GM21717 (cell line): ENCODE results near the gene BCL2L1.
"Not testable (repeated sequence)": the region's sequence is repeated elsewhere in the genome, so short reads cannot be mapped to it uniquely, and the experiment has no call there.

Experiments
- ATAC-seq: cut with Tn5 transposase; IDR thresholded peaks from one replicate; pipeline ENCODE4 v1.9.1; 2021; ENCODE audit warnings: mild to moderate bottlenecking, moderate library complexity; ENCODE audit not compliant: unreplicated experiment

Gene BCL2L1

DNA sequence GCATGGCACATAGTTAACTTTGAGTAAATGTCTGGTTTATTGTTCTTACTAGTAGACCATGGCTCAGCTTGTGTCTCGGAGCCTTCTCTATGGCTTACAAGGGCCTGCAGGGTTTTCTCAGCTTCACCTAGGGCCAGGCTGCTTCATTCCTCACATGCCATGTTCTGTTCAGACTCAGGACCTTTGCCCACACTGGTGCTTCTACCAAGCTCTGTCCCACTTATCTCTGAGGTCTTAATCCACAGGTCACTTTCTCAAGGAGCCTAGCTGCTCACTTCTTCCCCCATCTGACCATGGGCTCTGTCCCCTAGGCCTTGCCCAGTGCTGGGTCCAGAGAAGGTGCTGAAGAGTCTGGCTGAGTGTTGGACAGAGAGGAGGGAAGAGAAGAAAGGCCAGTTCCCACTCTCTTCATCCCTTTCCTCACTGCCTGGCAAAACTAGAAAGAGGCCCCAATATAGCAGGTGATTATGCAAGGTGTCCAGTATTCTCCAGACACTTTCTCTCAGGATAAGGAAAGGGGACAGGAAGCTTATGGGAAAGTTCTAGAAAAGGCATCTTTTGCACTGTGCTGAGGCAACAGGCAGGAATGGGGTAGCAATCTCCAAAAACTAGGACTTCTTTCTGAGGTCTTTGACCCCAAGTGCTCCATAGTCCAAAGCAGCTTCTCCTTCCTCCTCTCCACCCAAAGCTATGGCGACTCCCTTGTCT lies 45.0 kb downstream of the BCL2L1 start:
- ATAC-seq: no peak

DNA sequence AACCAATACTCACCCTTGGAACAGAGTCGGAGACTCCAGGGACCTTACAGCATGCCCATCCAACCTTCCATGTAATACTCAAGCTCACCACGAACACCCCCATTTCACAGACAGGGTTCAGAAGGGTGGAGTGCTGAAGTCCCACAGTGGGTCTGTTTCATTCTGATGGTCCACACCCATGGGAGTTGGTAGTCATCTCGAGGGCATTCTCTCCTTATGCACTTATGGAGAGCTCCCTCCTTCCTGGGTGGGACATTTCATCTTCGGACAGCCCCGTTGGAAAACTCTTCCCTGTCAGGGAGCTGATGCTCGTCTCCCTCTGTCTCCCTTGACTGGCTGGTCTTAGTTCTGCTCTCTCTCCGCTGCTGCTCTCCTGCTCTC lies 46.1 kb downstream of the BCL2L1 start:
- ATAC-seq: no peak

DNA sequence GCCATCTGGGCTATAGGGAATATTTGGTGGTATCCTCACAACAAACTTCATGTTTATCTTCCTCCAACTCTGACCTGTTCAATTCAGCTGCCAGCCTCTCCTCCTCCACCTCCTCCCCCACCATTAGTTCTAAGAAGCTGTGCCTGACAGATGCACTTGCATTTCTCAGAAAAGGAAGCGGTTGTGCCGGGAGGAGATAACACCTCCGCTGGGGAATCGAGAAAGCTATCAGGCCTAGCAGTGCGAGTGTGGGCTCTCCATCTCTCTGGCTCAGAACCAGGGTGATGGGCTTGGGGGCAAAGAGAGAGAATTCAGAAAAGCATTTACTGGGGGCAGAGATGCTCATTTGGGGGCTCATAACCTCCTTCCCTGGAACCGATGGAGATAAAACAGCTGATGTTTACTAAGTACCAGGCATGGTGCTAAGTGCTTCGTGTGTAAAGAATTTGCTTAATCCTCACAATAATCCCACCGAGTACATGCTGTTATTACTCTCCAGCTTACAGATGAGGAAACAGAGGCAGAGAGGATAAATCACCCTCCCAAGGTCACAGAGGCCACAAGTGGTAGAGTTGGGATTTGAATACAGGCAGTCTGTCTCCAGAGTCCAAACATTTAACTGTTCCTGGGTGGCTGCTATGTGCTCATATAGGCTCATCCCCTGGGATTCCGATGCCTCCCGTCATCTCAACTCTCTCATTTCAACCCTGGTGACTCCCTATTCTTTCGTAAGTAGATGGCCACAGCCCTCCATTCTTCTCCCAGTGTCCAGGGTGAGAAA lies 46.6 kb downstream of the BCL2L1 start:
- no peak for ATAC-seq

DNA sequence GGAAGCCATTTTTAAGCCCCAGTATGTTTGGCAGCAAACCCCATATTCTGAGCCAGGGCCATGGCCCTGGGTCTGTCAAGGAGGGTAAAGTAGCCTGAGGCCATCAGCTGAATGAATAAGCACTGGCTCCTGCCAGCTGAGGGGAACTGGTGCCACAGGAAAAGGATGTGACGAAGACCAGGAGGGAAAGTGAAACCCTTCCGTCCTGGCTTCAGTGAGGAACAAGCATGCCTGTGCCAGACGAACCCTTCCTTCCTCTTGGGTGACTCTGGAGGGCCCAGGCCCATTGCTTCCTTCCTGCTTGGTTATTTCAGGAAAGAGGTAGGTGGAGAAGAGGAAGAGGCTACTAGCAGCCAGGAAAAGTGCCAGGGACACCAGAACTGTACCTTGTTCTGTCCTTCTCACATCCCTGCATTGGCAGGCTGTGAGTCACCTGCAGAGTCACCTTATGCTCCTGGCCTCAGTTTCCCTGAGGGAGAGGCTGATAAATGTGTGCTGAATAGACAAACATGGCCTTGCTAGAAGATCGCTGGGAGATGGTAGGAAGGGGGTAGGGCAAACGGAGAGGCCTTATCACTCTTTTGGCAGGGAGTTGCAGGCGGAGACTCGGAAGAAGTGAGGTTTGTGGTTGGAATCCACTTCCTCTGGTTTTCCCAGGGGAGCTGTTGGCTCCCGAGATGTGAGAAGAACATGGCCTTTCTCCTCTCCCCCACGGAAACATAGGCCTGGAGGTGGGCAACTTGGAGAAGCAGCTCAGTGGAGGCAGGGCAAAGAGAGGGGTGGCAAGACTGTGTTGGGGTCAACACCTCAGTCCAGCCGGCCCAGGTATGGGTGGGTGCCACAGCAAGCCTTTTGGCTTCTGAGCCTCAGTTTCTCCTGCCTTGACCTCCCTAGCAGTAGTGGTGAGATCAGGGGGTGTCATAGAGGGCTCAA lies 47.5 kb downstream of the BCL2L1 start:
- peak; percentile 58 for ATAC-seq

DNA sequence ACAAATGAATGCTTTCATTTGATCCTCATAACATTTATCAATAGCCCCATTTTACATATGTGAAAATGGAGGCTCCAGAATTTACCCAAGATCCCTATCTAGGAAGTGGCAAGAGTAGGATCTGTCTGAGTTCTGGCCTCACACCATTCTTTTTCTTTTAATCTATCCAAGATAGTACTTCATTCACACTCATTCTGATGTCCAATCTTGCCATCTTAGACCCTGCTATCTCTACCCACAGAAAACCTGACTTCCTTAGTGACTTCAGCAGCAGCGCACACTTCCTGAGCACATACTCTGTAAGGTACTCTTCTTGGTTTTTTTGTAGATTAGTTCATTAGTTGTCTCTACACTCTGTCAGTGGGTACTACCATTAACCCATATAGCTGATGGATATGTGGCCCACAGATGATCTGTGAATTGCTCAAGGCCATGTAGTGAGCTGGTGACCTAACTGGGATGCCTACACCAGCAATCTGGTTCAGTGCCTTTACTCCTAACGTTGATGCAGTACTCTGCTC lies 48.7 kb downstream of the BCL2L1 start:
- ATAC-seq: no peak

DNA sequence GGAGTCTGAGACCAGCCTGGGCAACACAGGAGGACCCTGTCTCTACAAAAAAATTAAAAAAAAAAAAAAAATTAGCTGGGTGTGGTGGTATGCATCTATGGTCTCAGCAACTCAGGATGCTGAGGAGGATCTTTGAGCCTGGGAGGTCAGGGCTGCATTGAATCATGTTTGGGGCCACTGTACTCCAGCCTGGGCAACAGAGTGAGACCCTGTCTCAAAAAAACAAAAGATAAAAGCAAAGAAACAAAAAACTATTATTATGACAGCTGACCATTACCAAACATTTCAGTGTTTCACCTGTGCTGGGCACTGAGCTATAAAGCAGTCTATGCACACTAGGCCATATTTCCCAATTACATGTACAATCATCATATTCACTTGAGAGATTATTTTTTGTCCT lies 49.2 kb downstream of the BCL2L1 start:
- no peak for ATAC-seq

DNA sequence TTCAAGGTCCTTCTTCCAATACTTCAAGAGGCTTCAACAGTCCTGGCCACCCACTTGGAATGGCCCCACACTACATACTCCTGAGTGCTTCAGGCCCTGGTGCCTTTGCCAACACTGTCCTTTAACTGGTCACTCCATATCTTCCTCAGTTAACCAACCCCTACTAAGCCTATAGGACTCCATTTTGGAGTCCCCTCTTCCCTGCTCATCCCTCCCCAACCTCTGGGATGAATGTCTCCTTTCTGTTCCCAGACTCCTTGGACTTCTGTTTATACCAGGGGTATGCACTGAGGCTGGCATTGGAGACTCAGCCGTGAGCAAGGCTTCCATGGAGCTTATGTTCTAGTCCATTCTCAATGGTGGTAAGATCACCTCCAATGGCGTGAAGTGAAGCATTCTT lies 51.3 kb downstream of the BCL2L1 start:
- no peak for ATAC-seq

DNA sequence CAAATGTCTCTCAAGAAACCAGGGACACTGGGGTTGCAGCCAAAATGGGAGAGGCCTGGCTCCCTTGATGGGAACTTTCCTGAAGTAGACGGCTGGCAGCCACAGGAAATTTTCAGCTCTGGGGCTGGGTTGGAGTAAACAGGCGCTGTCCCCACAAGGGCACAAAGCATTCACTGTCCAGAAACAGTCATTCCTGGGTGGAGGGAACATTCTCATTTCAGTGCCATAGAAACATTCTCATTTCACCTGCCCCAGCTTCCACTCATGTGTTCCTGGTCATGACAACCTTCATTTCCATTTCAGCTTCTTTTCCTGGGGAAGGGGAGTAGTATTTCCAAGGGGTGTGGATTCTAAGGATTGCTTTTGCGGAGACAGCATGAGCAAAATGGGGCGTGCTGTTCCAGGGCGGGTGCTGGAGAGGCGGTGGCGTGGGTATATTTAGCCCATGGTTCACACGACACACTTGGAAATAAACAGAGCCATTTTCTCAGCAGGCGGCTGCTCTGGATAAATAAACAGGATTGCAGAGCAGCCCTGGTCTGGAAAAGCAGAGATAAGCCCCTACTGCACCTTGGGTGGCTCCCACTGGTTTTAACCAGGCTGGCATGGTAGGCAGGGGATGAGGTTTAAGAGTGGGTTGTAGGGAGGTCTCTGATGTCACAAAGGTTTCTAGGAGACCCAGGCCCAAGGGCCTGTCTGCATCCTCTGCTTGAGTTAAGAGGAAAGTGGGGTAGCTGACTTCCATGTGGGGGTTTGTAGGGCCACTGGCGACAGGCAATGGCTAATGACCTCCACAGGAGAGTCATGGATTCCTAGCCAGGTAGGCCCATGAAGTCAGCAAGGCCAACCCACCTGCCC lies 52.1 kb downstream of the BCL2L1 start:
- ATAC-seq: no peak

DNA sequence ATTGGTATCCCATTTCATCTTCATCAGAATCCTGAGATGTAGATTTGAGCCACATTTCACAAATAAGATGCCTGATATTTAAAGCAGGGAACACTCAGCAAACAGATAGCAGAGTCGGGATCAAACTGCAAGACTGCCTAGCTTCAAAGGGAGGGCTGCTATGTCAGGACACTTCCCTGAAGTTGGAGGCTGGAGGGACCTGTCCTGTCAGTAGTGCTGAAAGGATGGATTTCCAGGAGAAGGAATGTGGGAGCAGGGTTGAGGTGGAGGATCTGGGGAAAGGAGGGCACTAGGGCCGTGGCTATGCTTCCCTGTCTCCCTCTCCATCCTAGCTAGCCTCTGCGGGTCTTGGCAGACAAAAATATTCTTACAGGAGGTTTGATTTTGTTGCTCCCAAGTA lies 52.8 kb downstream of the BCL2L1 start:
- ATAC-seq: no peak

DNA sequence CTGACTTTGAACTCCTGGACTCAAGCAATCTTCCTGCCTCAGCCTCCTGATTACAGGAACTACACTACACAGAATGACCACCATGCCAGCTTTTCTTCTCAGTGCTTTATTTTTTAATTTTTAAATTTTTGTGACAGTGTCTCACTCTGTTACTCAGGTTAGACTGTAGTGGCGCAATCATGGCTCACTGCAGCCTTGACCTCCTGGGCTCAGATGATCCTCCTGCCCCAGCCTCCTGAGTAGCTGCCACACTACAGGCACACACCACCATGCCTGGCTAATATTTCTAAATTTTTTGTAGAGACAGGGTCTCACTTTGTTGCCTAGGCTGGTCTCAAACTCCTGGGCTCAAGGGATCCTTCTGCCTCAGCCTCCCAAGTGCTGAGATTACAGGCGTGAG lies 53.7 kb downstream of the BCL2L1 start:
- ATAC-seq: not testable (repeated sequence)

DNA sequence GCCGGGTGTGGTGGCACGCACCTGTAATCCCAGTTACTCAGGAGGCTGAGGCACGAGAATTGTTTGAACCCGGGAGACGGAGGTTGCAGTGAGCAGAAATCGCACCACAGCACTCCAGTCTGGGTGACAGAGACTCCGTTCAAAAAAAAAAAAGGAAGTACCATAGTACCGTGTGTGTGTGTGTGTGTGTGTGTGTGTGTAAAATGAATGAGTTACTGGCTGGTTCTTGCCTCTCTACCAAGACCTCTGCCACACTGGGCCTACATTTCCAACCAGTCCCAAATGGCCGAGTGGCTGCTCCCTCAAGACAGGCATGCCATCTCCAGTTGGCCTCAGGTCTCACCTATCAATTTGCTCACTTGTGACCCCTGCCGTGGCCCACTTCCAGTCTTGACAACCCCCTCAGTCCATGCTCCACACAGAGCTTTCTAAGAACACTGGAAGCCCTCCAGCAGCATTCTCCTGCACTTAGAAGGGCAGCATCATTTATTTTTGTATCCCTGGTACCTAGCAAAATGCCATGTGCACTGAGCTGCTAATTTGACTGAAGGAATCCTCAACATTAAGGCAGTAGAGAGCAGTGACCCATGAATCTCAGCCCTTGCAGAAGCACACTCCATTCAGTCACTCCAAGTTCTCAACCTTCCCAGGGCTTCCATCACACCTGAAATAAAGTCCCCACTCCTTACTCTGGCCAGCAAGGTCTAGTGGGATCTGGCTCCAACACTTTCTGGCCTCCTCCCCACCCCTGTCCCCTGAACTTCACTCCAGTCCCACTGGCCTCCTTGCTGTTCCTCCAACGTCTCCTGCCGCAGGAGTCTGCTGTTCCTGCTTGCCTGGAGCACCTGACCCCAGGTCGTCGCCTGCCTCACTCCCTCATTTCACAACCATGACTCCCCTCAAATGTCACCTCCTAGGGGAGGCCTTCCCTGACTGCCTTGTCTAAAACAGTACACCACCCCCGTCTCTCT lies 55.1 kb downstream of the BCL2L1 start:
- no peak for ATAC-seq

DNA sequence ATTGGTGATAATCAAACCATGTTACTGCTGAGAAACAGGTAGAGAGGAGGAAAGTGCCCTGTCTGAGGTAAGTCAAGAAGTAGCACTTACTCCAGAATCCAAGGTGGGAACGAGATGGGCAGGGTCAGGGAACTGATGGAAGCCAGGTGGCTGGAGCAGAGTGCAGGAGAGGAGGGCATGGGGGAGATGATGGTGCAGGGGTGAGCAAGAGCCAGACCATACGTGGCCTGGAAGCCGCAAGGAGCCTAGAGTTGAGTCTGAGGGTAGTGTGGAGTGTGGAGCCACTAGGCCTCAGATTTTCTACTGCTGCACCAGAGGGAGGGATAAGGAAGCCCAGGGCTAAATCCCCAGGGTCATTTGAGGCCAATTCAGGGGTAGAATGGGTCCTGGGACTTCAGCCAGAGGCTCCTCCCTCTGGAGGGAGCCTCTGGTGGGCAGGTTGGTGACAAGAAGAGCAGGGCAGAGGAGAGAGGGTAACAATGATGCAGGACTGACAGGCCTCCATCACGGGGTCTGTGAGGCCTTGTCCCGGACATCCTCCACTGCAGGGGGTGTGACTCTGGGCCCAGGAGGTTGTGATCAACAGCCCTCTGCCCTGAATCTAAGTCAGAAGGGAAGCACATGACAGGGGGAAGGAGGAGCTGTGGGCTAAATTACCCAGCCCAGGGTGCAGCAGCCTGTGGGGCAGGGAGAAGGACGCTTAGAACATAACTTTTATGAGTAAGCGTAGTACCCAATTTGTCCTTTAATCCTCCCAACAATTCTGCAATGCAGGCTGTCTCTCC lies 56.2 kb downstream of the BCL2L1 start:
- ATAC-seq: no peak

DNA sequence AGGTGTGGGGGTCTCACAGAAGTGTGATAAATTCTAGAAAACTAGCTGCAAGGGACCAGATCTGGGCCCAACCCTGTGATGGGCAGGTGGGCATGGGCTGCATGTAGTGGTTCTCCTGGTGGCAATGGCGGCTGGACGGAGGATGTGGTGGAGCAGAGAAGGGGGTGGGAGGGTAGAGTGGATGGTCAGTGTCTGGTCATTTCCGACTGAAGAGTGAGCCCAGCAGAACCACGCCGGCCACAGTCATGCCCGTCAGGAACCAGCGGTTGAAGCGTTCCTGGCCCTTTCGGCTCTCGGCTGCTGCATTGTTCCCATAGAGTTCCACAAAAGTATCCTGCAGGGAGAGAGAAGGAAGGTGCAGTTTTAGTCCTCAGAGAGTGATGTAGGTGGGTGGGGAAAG lies 56.9 kb downstream of the BCL2L1 start:
- no peak for ATAC-seq

DNA sequence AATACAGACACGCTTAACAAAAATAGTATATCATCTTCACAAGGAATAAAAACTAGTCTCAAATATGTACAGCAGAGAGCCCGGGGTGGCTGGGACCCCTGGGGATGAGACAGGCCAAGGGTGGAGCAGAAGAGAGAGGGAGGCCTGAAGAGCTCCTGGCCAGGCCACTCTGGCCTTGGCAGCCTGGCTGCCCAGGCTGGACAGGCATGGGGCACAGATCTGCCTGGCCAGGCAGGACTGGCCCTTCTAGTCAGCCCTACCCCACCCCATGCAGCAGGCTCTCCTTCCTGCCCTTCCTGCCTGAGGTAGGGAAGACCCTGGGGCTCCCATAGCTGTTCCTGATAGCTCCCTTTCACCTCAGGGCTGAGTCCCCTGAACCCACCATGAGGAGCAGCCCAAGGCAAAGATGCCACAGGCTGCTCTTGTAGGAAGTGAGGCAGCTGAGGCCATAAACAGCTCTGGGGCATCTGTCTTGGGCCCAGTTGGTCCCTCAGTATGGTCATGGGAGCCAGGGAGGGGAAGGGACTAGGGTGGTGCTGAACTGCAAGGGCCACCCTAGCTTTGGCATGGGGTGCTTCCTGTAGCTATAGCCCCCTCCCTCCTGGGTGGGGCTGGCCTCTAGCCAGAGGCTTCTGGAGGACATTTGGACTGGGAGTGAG lies 57.8 kb downstream of the BCL2L1 start:
- no peak for ATAC-seq

DNA sequence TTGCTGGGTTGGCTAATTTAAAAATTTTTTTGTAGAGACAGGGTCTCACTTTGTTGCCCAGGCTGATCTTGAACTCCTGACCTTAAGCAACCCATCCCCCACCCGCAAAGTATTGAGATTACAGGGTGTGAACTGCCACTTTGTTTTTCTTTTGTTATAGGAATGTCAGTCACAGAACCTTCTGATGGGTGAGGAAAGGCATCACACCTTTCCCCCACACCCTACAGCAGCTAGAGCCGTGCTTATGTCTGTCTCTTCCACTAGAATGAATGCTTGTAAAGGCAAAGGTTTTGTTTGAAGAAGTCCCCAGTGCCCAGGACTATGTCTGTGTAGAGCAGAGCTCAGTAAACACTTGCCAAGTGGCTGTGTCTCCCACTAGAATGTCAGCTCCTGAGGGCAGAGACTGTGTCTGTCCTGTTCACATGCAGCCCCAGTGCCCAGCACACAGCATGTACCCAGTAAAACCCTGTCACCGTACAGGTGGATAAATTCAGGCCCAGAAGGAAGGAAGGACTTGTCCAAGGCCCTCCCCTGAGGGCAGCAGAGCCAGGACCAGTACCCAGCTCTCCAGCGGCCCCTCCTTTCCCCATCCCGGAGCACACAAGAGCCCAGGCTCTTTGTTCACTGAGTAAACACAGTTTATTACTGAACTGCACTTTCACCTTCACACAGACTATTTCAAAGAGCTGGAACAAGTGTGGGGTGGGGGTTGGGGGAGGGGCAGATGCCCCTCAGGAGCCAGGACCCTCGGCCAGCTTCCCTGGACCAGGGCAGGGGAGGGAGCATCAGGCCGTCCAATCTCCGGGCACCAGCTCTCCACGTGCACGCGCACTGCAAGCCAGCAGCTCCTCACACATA lies 58.6 kb downstream of the BCL2L1 start:
- no peak for ATAC-seq

DNA sequence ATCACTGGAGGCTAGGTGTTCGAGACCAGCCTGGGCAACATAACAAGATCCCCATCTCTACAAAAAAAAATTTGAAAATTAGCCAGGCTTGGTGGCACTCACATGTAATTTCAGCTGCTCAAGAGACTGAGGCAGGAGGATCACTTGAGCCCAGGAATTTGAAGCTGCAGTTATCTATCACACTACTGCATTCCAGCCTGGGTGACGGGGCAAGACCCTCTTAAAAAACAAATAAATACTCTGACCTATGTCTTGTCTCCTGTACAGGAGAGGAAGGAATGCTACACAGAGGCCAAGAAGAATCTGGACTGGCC lies 59.2 kb downstream of the BCL2L1 start:
- ATAC-seq: no peak

DNA sequence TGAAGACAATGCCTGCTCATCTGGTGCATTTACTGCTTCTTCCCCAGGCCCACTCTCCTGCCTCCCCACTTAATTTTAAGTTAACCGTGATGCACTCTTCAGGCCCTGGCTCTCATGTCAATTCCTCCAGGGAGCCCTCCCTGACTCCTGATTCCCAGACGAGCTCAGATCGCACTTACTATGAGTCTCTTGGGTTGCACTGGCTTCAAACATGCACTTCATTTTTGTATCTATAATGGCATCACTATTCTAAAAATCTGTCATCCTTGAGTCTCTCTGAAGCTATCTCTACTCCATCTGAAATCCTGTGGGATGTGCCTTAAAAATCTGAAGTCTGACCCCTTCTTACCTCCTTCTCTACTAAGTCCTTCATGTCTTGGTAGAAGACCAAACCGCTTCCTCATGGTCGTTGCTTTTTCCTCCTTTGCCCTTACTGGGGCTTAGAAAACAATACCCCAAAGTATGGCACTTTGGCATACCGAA lies 60.3 kb downstream of the BCL2L1 start:
- ATAC-seq: no peak
